Stimulated activated naive B cell treated with anti-CD40 and anti-IgM and Interleukin-4, amounts not matched to agents 10 μg/mL and 1 μg/mL and 100 μg/mL, for 72 hours (primary cell): ENCODE data around the gene PLEKHM1.
"Not testable (repeated sequence)": the region's sequence is repeated elsewhere in the genome, so short reads cannot be mapped to it uniquely, and the experiment has no call there.

ENCODE experiments used
- ATAC-seq, 2 donors: fragments of 150-1000 bp; cut with Tn5 transposase; replicated peaks; 2 replicates each; pipeline ENCODE4 v1.10.0; 2021; ENCODE audit warnings: moderate library complexity in 1 of 2
- DNase-seq: peaks from one replicate; pipeline ENCODE4 v3.0.0; 2021
- H3K27ac Mint-ChIP-seq: one replicate; pipeline ENCODE4 v1.8.0; 2022; ENCODE audit warnings: mild to moderate bottlenecking, mixed read lengths
- H3K27me3 Mint-ChIP-seq, 2 donors: one replicate each; pipeline ENCODE4 v1.8.0; 2022; ENCODE audit warnings: mixed read lengths in 2 of 2
- H3K36me3 Mint-ChIP-seq, 2 donors: one replicate each; pipeline ENCODE4 v1.8.0; 2022; ENCODE audit warnings: mixed read lengths in 2 of 2, mild to moderate bottlenecking in 1 of 2
- H3K4me1 Mint-ChIP-seq, 2 donors: one replicate each; pipeline ENCODE4 v1.8.0; 2022; ENCODE audit warnings: mixed read lengths in 2 of 2, mild to moderate bottlenecking in 1 of 2
- H3K4me3 Mint-ChIP-seq, 2 donors: one replicate each; pipeline ENCODE4 v1.8.0; 2022; ENCODE audit warnings: mild to moderate bottlenecking in 2 of 2, mixed read lengths in 2 of 2, moderate library complexity in 1 of 2
- H3K9me3 Mint-ChIP-seq, 2 donors: one replicate each; pipeline ENCODE4 v1.8.0; 2022; ENCODE audit warnings: mixed read lengths in 2 of 2, mild to moderate bottlenecking in 1 of 2

The PLEKHM1 gene

DNA sequence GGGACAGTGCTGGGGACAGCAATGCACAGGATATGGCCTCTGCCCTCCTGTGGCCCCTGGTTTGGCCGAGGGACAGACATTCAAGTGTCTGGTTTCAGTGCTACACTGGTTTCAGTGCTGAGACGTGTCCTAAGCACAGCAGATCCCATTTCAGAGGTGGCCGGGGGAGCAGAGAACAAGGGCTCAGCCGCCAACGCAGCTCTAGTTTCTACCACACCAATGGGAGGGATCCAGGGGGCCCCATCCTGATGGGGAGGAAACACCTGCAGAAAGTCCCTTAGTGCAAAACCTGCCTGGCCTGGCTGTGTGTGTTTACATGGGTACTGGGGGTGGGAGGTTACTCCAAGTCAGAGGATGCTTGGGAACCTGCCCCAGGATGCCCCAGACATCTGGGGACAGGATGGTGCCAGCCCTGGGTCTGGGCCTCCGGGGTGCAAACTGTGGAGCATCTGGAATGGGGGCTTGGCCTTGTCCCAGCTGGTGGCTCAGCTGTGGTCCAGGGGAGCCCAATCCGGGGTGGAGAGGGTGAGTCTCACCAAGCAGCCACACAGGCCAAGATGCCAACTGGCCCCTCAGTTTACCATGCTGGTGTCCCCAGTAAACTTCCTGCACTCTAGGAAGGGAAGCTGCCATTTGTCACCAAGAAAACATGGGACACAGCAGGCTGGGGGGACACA lies 49.5 kb downstream of the PLEKHM1 start:
- H3K27me3 Mint-ChIP-seq, DNase-seq, H3K9me3 Mint-ChIP-seq, H3K4me3 Mint-ChIP-seq: not testable (repeated sequence)
- peak overlapping the region; percentile 51 for H3K27ac Mint-ChIP-seq
- H3K4me1 Mint-ChIP-seq: peaks cover 14 to 27% of the 10 kb centered on the region in 2 donors
- ATAC-seq: peak; percentile 51 to 70
- peaks cover 26 to 37% of the 10 kb centered on the region in 2 donors for H3K36me3 Mint-ChIP-seq

- H3K27me3 Mint-ChIP-seq: no peaks in the 10 kb centered on the region
- no peak for DNase-seq
- ATAC-seq: no peak
- H3K4me1 Mint-ChIP-seq: peaks cover 14 to 29% of the 10 kb centered on the region in 2 donors
- peaks cover 24 to 37% of the 10 kb centered on the region in 2 donors for H3K36me3 Mint-ChIP-seq
- H3K9me3 Mint-ChIP-seq: no peaks in the 10 kb centered on the region
- H3K4me3 Mint-ChIP-seq: no peak overlapping the region
- H3K27ac Mint-ChIP-seq: peak overlapping the region; percentile 51
Observed at GRCh38 chr17:45440161-45440778, 50.3 kb downstream of the PLEKHM1 start.

- Mint-ChIP-seq H3K9me3 (no peaks in the 10 kb centered on the region), H3K36me3 (peaks cover 16 to 31% of the 10 kb centered on the region in 2 donors), H3K4me1 (peaks cover 14 to 33% of the 10 kb centered on the region in 2 donors), H3K27ac (no peak overlapping the region), H3K27me3 (no peaks in the 10 kb centered on the region), H3K4me3 (no peak overlapping the region)
- ATAC-seq (no peak), DNase-seq (no peak)
Observed at GRCh38 chr17:45438931-45439610, 51.5 kb downstream of the PLEKHM1 start.

GRCh38 chr17:45437465-45438283 lies 52.8 kb downstream of the PLEKHM1 start:
- no peak overlapping the region for H3K27ac Mint-ChIP-seq
- ATAC-seq (no peak), DNase-seq (no peak)
- no peaks in the 10 kb centered on the region for H3K27me3 Mint-ChIP-seq
- H3K4me3 Mint-ChIP-seq: no peak overlapping the region
- H3K9me3 Mint-ChIP-seq: no peaks in the 10 kb centered on the region
- H3K36me3 Mint-ChIP-seq: peaks cover 15 to 31% of the 10 kb centered on the region in 2 donors
- peaks cover 14 to 40% of the 10 kb centered on the region in 2 donors for H3K4me1 Mint-ChIP-seq

DNA sequence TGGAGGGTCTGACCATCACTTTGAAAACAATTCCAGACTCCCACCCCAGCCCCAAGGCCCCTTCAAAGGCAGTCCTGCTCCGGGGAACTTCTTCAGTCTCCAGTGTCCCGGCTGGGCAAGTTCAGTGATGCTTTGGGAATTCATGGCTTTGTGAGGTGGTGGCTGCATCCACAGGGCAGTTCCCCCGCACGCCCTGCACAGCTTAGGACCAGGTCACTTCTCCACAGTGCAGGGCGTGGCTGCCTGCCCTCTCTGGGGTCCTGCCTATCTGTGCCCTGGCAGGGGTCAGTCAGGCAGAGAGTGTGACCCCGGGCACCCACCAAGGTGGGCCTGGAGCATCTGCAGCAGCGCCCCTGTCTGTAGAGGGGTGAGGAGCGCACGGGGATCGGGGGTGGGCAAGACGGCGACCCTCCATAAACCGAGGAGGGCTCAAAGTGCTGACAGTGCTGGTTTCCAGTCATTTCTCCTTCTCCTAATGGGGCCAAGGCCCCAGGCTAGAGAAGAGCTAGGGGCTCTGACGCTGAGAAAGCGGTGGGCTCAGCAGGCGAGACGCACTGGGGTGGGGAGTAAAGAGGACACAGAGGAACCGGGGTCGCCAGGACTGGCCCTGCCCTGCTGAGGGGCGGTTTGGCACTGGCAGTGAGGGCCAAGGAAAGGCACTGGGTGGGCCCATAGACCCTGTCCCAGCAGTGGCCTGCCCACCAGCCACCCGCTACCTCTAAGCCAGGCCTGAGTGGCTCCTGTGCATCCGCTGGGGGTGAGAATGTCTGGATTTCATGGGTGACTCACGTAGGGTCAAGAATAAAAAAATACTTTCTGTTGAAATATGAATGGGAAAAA lies 53.7 kb downstream of the PLEKHM1 start:
- Mint-ChIP-seq H3K27me3 (no peaks in the 10 kb centered on the region), H3K9me3 (no peaks in the 10 kb centered on the region), H3K4me1 (peaks cover 14 to 46% of the 10 kb centered on the region in 2 donors), H3K36me3 (peaks cover 13 to 31% of the 10 kb centered on the region in 2 donors), H3K4me3 (no peak overlapping the region), H3K27ac (no peak overlapping the region)
- DNase-seq (no peak), ATAC-seq (no peak)

DNA sequence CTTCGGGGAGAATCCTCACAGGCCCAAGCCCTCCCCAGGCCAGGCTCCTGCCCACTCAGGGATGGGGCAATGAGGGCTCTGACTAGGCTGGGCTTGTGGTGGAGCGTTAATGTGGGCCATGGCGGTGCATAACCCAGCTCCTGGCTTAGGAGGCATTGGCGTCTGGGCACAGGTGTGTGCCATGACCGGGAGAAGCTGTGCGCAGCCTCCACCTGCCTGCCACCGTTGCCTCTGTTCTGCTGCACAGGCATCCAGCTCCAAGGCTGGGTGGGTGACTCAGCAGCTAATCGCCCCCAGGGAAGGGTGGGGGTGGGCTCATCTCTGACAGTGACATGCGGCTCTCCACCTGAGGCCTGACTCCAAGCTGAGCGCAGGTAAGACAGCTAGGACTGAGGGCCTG lies 54.4 kb downstream of the PLEKHM1 start:
- no peaks in the 10 kb centered on the region for H3K27me3 Mint-ChIP-seq
- no peak overlapping the region for H3K27ac Mint-ChIP-seq
- ATAC-seq (no peak), DNase-seq (no peak)
- no peak overlapping the region for H3K4me3 Mint-ChIP-seq
- peaks cover 12 to 46% of the 10 kb centered on the region in 2 donors for H3K4me1 Mint-ChIP-seq
- no peaks in the 10 kb centered on the region for H3K9me3 Mint-ChIP-seq
- peaks cover 11 to 27% of the 10 kb centered on the region in 2 donors for H3K36me3 Mint-ChIP-seq

GRCh38 chr17:45435481-45435880 lies 55.0 kb downstream of the PLEKHM1 start:
- Mint-ChIP-seq H3K4me1 (peaks cover 11 to 46% of the 10 kb centered on the region in 2 donors), H3K4me3 (no peak overlapping the region), H3K36me3 (peaks cover 11 to 27% of the 10 kb centered on the region in 2 donors), H3K27ac (peak overlapping the region; percentile 62), H3K27me3 (no peaks in the 10 kb centered on the region), H3K9me3 (no peaks in the 10 kb centered on the region)
- ATAC-seq: no peak
- no peak for DNase-seq

DNA sequence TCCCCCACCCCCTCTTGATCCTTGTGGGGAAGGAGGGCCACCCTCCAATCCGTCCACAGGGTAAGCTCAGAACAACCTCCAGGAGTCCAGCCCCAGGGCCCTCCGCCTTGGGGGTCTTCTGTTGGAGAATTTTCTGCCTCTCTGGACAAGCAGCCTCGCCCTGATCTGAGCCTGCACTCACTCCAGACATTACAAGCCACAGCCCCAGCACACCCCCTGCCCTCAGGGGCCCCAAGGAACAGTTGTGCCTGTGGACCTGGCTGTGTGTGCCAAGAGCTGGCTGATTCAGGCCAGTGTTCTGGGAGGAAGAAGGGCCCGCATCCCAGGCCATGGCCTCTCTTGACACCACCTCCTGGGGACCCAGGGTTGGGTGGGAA lies 57.4 kb downstream of the PLEKHM1 start:
- H3K27me3 Mint-ChIP-seq: no peaks in the 10 kb centered on the region
- DNase-seq (no peak), ATAC-seq (no peak)
- H3K9me3 Mint-ChIP-seq: no peaks in the 10 kb centered on the region
- peaks cover 22 to 54% of the 10 kb centered on the region in 2 donors for H3K4me1 Mint-ChIP-seq
- peak overlapping the region; percentile 75 for H3K27ac Mint-ChIP-seq
- H3K4me3 Mint-ChIP-seq: peak overlapping the region; percentile 62 to 83
- peaks cover 7 to 20% of the 10 kb centered on the region in 2 donors for H3K36me3 Mint-ChIP-seq

DNA sequence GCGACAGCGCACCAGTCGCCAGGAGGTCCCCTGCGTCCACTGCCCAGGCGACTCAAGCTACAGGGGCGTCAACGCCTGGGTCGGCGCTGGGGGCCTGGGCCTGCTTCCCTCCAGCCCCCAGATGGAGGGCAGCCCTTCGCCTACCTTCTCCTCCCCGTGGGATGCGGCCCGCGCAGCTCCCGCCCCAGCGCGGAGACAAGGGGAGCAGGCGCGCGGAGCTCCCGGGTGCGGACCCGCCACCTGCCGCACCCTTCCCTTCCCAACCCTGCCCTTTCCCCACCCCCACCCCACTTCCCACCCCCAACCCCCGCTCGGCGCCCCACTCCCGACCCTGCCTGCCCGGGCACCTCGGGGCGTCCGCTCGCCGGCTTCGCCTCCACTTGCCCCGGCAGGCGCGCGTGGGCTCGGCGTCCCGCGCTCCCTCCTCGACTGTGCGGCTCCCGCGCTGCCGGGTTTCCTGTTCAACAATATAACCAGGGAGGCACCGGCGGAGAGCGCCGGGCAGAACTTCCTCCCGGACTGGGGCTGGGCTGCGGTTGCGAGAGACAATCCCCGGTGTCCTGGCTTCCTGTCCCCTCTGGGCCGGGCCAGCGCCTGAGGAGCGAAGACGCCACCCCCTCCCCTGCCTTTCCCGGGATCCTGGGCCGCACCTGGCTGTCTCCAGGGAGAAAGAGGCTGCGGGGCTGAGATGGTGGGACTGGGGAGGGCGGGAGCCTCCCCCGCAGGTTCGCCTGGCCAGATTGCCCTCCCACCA lies 57.9 kb downstream of the PLEKHM1 start, which contains the start of gene ARHGAP27:
ARHGAP27 (minus strand) TSS at position 466 of the 754 bp plus-strand sequence. CDS start 2,591 bp downstream, outside the sequence.
- peaks cover 7 to 17% of the 10 kb centered on the region in 2 donors for H3K36me3 Mint-ChIP-seq
- H3K27ac Mint-ChIP-seq: peak within 1 kb of the TSS; percentile 75
- H3K4me3 Mint-ChIP-seq: peak within 1 kb of the TSS; percentile 83 to 84
- DNase-seq (no peak), ATAC-seq (no peak)
- no peaks in the 10 kb centered on the region for H3K27me3 Mint-ChIP-seq
- peaks cover 27 to 57% of the 10 kb centered on the region in 2 donors for H3K4me1 Mint-ChIP-seq
- no peaks in the 10 kb centered on the region for H3K9me3 Mint-ChIP-seq

DNA sequence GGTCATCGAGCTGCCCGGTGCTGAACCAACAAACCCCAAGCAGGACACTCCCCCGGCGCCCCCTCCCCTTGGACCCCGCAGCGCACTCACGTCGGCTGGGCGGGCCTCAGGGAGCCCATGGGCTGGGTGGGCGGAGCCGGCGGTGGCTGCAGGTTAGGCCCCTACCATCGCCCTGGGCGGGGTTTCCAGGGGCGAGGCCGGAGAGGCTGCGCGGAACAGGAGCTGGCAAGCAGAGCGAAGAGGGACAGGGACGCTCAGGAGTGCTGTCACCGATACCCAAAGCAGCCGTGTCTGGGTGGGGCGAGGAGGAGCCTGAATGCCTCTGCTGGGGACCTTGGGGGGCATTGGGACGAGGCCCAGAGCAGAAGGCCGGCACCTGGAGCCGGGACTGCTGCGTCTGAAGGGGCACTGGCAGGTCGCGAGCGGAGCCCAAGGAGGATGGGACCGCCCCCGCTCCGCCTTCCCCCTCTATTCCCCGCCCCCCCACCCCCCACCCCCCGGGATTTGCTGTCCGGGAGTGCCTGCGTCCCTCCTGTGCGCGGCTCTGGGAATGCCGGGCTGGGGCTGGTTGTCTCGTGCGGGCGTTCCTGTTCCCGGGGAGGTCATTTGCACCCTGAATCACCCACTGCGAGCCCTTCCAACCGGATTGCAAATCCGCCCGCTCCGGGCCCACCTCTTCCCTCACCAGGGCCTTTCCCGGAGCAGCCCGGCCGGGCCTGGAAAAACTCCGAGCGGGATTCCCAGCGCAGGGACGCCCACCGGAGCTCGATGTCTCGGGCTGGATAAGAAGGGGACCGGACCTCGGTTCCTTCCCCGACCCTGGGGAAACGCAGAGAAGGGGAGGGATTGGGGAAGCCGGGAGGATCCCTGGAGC lies 58.8 kb downstream of the PLEKHM1 start:
- H3K27ac Mint-ChIP-seq: peak overlapping the region; percentile 90
- DNase-seq: peak; percentile 51
- peaks cover 33 to 64% of the 10 kb centered on the region in 2 donors for H3K4me1 Mint-ChIP-seq
- H3K36me3 Mint-ChIP-seq: peaks cover 5 to 12% of the 10 kb centered on the region in 2 donors
- ATAC-seq: peak; percentile 36 to 52
- peak overlapping the region; percentile 83 to 84 for H3K4me3 Mint-ChIP-seq
- no peaks in the 10 kb centered on the region for H3K9me3 Mint-ChIP-seq
- H3K27me3 Mint-ChIP-seq: no peaks in the 10 kb centered on the region

- no peak for DNase-seq
- ATAC-seq: peak; percentile 41 to 48
- H3K9me3 Mint-ChIP-seq: no peaks in the 10 kb centered on the region
- H3K27ac Mint-ChIP-seq: peak overlapping the region; percentile 90
- H3K4me1 Mint-ChIP-seq: peaks cover 35 to 64% of the 10 kb centered on the region in 2 donors
- H3K36me3 Mint-ChIP-seq: peaks cover 0 to 5% of the 10 kb centered on the region in 2 donors
- peak overlapping the region; percentile 83 to 84 for H3K4me3 Mint-ChIP-seq
- H3K27me3 Mint-ChIP-seq: no peaks in the 10 kb centered on the region
Observed at GRCh38 chr17:45430738-45431530, 59.6 kb downstream of the PLEKHM1 start.
